ENCODE data around the gene LYPD1. TPM values are rescaled to one million over a fixed set of nuclear protein-coding genes. Genes with fewer than 3 reads are reported as not detected.

LYPD1 gene
- total RNA-seq, 1 donor = not detected

- DNase-seq (ENCODE audit: low read depth in 2 of 3, low spot score in 2 of 3) = no peak
These were observed 31.5 kb downstream of the LYPD1 start for GRCh38 chr2:132638313-132639040.

- DNase-seq (ENCODE audit: low read depth in 2 of 3, low spot score in 2 of 3) = no peak
These were observed 33.7 kb downstream of the LYPD1 start for GRCh38 chr2:132636346-132636745.

- no peak for DNase-seq (ENCODE audit: low read depth in 2 of 3, low spot score in 2 of 3)
These were observed 36.4 kb downstream of the LYPD1 start for GRCh38 chr2:132633635-132634034.

- DNase-seq (ENCODE audit: low read depth in 2 of 3, low spot score in 2 of 3) = no peak
These were observed 37.9 kb downstream of the LYPD1 start for GRCh38 chr2:132632000-132632649.

GRCh38 chr2:132627536-132627935, 42.5 kb downstream of the LYPD1 start:
- DNase-seq (ENCODE audit: low read depth in 2 of 3, low spot score in 2 of 3) = no peak

GRCh38 chr2:132623096-132623839, 46.7 kb downstream of the LYPD1 start:
- peak in 1 of 3 donors; percentile 20 for DNase-seq (ENCODE audit: low read depth in 2 of 3, low spot score in 2 of 3)

- no peak for DNase-seq (ENCODE audit: low read depth in 2 of 3, low spot score in 2 of 3)
These were observed 48.7 kb downstream of the LYPD1 start for GRCh38 chr2:132621131-132621875.

- DNase-seq (ENCODE audit: low read depth in 2 of 3, low spot score in 2 of 3) = no peak
These were observed 49.9 kb downstream of the LYPD1 start for GRCh38 chr2:132620115-132620514.

- DNase-seq (ENCODE audit: low read depth in 2 of 3, low spot score in 2 of 3) = no peak
These were observed 51.3 kb downstream of the LYPD1 start for GRCh38 chr2:132618734-132619133.

- DNase-seq (ENCODE audit: low read depth in 2 of 3, low spot score in 2 of 3) = no peak
These were observed 52.0 kb downstream of the LYPD1 start for GRCh38 chr2:132617989-132618388.

GRCh38 chr2:132615329-132616085, 54.5 kb downstream of the LYPD1 start:
- no peak for DNase-seq (ENCODE audit: low read depth in 2 of 3, low spot score in 2 of 3)

GRCh38 chr2:132611719-132612118, 58.3 kb downstream of the LYPD1 start:
- no peak for DNase-seq (ENCODE audit: low read depth in 2 of 3, low spot score in 2 of 3)

GRCh38 chr2:132609101-132609890, 60.7 kb downstream of the LYPD1 start:
- no peak for DNase-seq (ENCODE audit: low read depth in 2 of 3, low spot score in 2 of 3)

- no peak for DNase-seq (ENCODE audit: low read depth in 2 of 3, low spot score in 2 of 3)
These were observed 61.7 kb downstream of the LYPD1 start for GRCh38 chr2:132608311-132608710.

GRCh38 chr2:132607426-132608090, 62.4 kb downstream of the LYPD1 start:
- DNase-seq (ENCODE audit: low read depth in 2 of 3, low spot score in 2 of 3) = no peak

- DNase-seq (ENCODE audit: low read depth in 2 of 3, low spot score in 2 of 3) = no peak
These were observed 63.4 kb downstream of the LYPD1 start for GRCh38 chr2:132606649-132607048.

GRCh38 chr2:132605236-132606180, 64.5 kb downstream of the LYPD1 start:
- no peak for DNase-seq (ENCODE audit: low read depth in 2 of 3, low spot score in 2 of 3)

GRCh38 chr2:132604561-132604960, 65.4 kb downstream of the LYPD1 start:
- DNase-seq (ENCODE audit: low read depth in 2 of 3, low spot score in 2 of 3) = no peak
